ENCODE data around the gene RASD2. TPM values are rescaled to one million over a fixed set of nuclear protein-coding genes. Genes with fewer than 3 reads are reported as not detected.

RASD2 gene
- total RNA-seq, 1 experiment from 2014 or later, result 2.4 TPM

- no peak for TF ChIP-seq REST (IDR thresholded peaks at IDR 0.05; ENCODE audit: low read depth)
These were observed 48.6 kb downstream of the RASD2 start (continued) for GRCh38 chr22:35589071-35589755.

GRCh38 chr22:35589756-35590093 lies 49.1 kb downstream of the RASD2 start:
- ATAC-seq (no peak; the same call in 1 of the 2 replicates), DNase-seq (ENCODE audit: low read depth, low spot score) (no peak)
- ChIA-PET CTCF (no interaction called here), RAD21 (ENCODE audit: low non-redundant PET in 1 of 2, low total read pairs in 2 of 2, uncharacterized antibody in 2 of 2, unreplicated experiment in 2 of 2) (no interaction called here), POLR2A (no interaction called here)
- no peak for TF ChIP-seq POLR2AphosphoS5 (IDR thresholded peaks at IDR 0.05; ENCODE audit: low read depth, low read length)
- no peak for TF ChIP-seq ZNF274 (IDR thresholded peaks at IDR 0.05; ENCODE audit: low read depth, low read length)
- no peak for TF ChIP-seq CTCF (IDR thresholded peaks at IDR 0.05 in 2 of 3, conservative IDR thresholded peaks at IDR 0.05 in 1 of 3; ENCODE audit: borderline replicate concordance in 1 of 3, insufficient read depth in 1 of 3, low read depth in 2 of 3, low read length in 2 of 3)
- no peak for TF ChIP-seq TCF7L2 (IDR thresholded peaks at IDR 0.05; ENCODE audit: borderline replicate concordance, extremely low read depth, insufficient read depth, insufficient read length)
- no peak; the same call in 1 of the 2 replicates for TF ChIP-seq RAD21 (IDR thresholded peaks at IDR 0.05; ENCODE audit: low read depth)
- TF ChIP-seq REST (IDR thresholded peaks at IDR 0.05; ENCODE audit: low read depth), result no peak
- TF ChIP-seq EZH2phosphoT487 (IDR thresholded peaks at IDR 0.05; ENCODE audit: borderline replicate concordance), result no peak
- no peak for TF ChIP-seq CBX3 (IDR thresholded peaks at IDR 0.05; ENCODE audit: low read depth)
- Histone ChIP-seq H3K4me2 (ENCODE audit: low read length) (peak overlapping the region; percentile 66), H3K4me1 (ENCODE audit: control insufficient read depth in 1 of 2, insufficient read depth in 2 of 2, low read length in 2 of 2) (peaks cover 33 to 49% of the 10 kb centered on the region in 2 experiments), H4K20me1 (ENCODE audit: insufficient read depth) (no peaks in the 10 kb centered on the region), H3K9me2 (ENCODE audit: insufficient read depth) (no peaks in the 10 kb centered on the region), H3K36me3 (ENCODE audit: control insufficient read depth in 1 of 2, insufficient read depth in 2 of 2, low read length in 2 of 2) (no peaks in the 10 kb centered on the region), H3K9ac (ENCODE audit: low read length) (peak overlapping the region; percentile 46), H3K4me3 (replicated peaks in 1 of 2; ENCODE audit: low read depth in 1 of 2, low read length in 2 of 2) (peak overlapping the region in 1 of 2 experiments; percentile 18; a peak in 1 of 4 replicates), H2AFZ (ENCODE audit: low read depth, low read length, poor library complexity, severe bottlenecking) (no peak overlapping the region), H3K27me3 (ENCODE audit: insufficient read depth, low read length) (no peaks in the 10 kb centered on the region), H3K79me2 (ENCODE audit: insufficient read depth, low read length) (no peaks in the 10 kb centered on the region), H3K9me3 (ENCODE audit: control insufficient read depth in 1 of 2, insufficient read depth in 1 of 2, low read depth in 1 of 2, low read length in 2 of 2) (no peaks in the 10 kb centered on the region), H3K27ac (ENCODE audit: low read depth, low read length) (peak overlapping the region; percentile 54)
- intact Hi-C loops (cut with micrococcal nuclease), result loop anchor here (2.0 kb wide), 1 partner anchor 33 kb away; no protein-coding TSS in a partner anchor
- no TSS peak for BruUV-seq (replicated peaks)

Measured in HCT116 (cell line).